Keratinocyte (primary cell): Measurements from ENCODE around the gene IFT43. TPM values are rescaled to one million over a fixed set of nuclear protein-coding genes. Genes with fewer than 3 reads are reported as not detected.

Source experiments
- DNase-seq: peaks from one replicate; pipeline ENCODE4 v3.0.0-alpha.2; 2011; ENCODE audit warnings: low read depth, missing footprints, low spot score
- FAIRE-seq: peaks from 2 replicates; lab custom pipeline; 2011; peaks lifted over from hg19 to GRCh38; lab: Jason Lieb, UNC
- H2AFZ ChIP-seq: 2 replicates; pipeline ENCODE4 v1.6.0; 2012; ENCODE audit warnings: low read length, control low read depth, inconsistent platforms; ENCODE audit not compliant: control insufficient read depth
- H3K27ac ChIP-seq: 2 replicates; pipeline ENCODE4 v1.5.1; 2011; ENCODE audit warnings: low read length; ENCODE audit not compliant: control insufficient read depth, insufficient read depth
- H3K27me3 ChIP-seq: 3 replicates; pipeline ENCODE4 v1.6.0; 2011; ENCODE audit warnings: low read length; ENCODE audit not compliant: control insufficient read depth, insufficient read depth; ENCODE audit errors: extremely low read depth
- H3K36me3 ChIP-seq, 2 experiments: 2 replicates in 1 of 2; 3 replicates in 1 of 2; pipeline ENCODE4 v1.5.1; 2011; ENCODE audit warnings: low read length in 2 of 2, mild to moderate bottlenecking in 1 of 2; ENCODE audit not compliant: control insufficient read depth in 2 of 2, insufficient read depth in 2 of 2; ENCODE audit errors: extremely low read depth in 1 of 2
- H3K4me1 ChIP-seq: 3 replicates; pipeline ENCODE4 v1.5.1; 2011; ENCODE audit warnings: low read length; ENCODE audit not compliant: control insufficient read depth, insufficient read depth; ENCODE audit errors: extremely low read depth
- H3K4me2 ChIP-seq: 3 replicates; pipeline ENCODE4 v1.6.0; 2011; ENCODE audit warnings: low read depth, low read length; ENCODE audit not compliant: control insufficient read depth, insufficient read depth; ENCODE audit errors: extremely low read depth
- H3K4me3 ChIP-seq, 3 experiments: fragments of 200-600 bp in 1 of 3; sonication (generic) in 1 of 3; 2 replicates in 2 of 3; 3 replicates in 1 of 3; pipeline ENCODE4 v1.5.1; 2011 to 2016; ENCODE audit warnings: low read length in 3 of 3, mild to moderate bottlenecking in 3 of 3, control low read depth in 2 of 3, inconsistent platforms in 1 of 3, low read depth in 1 of 3, mixed read lengths in 1 of 3, mixed run types in 1 of 3, moderate library complexity in 1 of 3; ENCODE audit not compliant: control insufficient read depth in 2 of 3, insufficient read depth in 2 of 3; ENCODE audit errors: extremely low read depth in 1 of 3
- H3K79me2 ChIP-seq: 2 replicates; pipeline ENCODE4 v1.6.0; 2012; ENCODE audit warnings: low read length; ENCODE audit not compliant: control insufficient read depth, insufficient read depth
- H3K9ac ChIP-seq: 3 replicates; pipeline ENCODE4 v1.6.0; 2011; ENCODE audit warnings: low read length; ENCODE audit not compliant: control insufficient read depth, insufficient read depth; ENCODE audit errors: extremely low read depth
- H3K9me1 ChIP-seq: 3 replicates; pipeline ENCODE4 v1.6.0; 2011; ENCODE audit warnings: low read length; ENCODE audit not compliant: control insufficient read depth, insufficient read depth; ENCODE audit errors: extremely low read depth
- H3K9me3 ChIP-seq: 2 replicates; pipeline ENCODE4 v1.5.1; 2012; ENCODE audit warnings: low read depth, low read length; ENCODE audit not compliant: control insufficient read depth
- H4K20me1 ChIP-seq: 3 replicates; pipeline ENCODE4 v1.6.0; 2011; ENCODE audit warnings: low read length; ENCODE audit not compliant: control insufficient read depth, insufficient read depth; ENCODE audit errors: extremely low read depth
- CTCF ChIP-seq, 3 experiments: IDR thresholded peaks in 1 of 3; conservative IDR thresholded peaks in 1 of 3; optimal IDR thresholded peaks in 1 of 3; 2 replicates in 2 of 3; 3 replicates in 1 of 3; pipeline versions ENCODE3 to v1.5.1; 2011; ENCODE audit warnings: low read length in 3 of 3, mild to moderate bottlenecking in 3 of 3, moderate library complexity in 2 of 3, control low read depth in 1 of 3, inconsistent platforms in 1 of 3; ENCODE audit not compliant: insufficient read depth in 2 of 3; ENCODE audit errors: extremely low read depth in 1 of 3
- EZH2 ChIP-seq: IDR thresholded peaks from one replicate; pipeline ENCODE4 v1.6.1; 2012; ENCODE audit warnings: inconsistent platforms, mild to moderate bottlenecking, low read length, moderate library complexity
- dilution Hi-C: fragments of 300-500 bp; cut with MboI; formaldehyde crosslinking; loops from one replicate; pipeline ENCODE4 v1.7.0; 2020; ENCODE audit warnings: low sequenced_read_pairs; ENCODE audit not compliant: extremely low pct_ligation_motif_present
- polyA plus RNA-seq, 5 experiments: library from polyadenylated mRNA; depleted of rRNA in 3 of 5; stranded (reverse) in 3 of 5; stranded (forward) in 1 of 5; unstranded in 1 of 5; fragments of >200 nt; gene quantifications; 1 replicate in 1 of 5; 2 replicates in 3 of 5; 3 replicates in 1 of 5; pipeline versions ENCODE4 v1.2.1 to v1.2.3, GENCODE V29; 2011 to 2012; ENCODE audit warnings: missing spikeins in 2 of 5, low read depth in 1 of 5, low replicate concordance in 1 of 5

IFT43 gene
- polyA plus RNA-seq, 1 donor (not counting 4 experiments of a cell fraction or from before 2014, with no cell fraction given): 41.6 TPM

- Histone ChIP-seq H3K4me2 (no peak overlapping the region), H3K4me3 (no peak overlapping the region), H3K36me3 (no peaks in the 10 kb centered on the region), H2AFZ (no peak overlapping the region), H4K20me1 (no peaks in the 10 kb centered on the region), H3K27ac (no peak overlapping the region), H3K9ac (no peak overlapping the region), H3K4me1 (no peaks in the 10 kb centered on the region), H3K9me3 (no peaks in the 10 kb centered on the region), H3K9me1 (no peaks in the 10 kb centered on the region), H3K27me3 (peaks cover 3% of the 10 kb centered on the region), H3K79me2 (no peaks in the 10 kb centered on the region)
- no peak for DNase-seq
- TF ChIP-seq CTCF (optimal IDR thresholded peaks at IDR 0.05 in 1 of 3, IDR thresholded peaks at IDR 0.05 in 1 of 3, conservative IDR thresholded peaks at IDR 0.05 in 1 of 3; ENCODE audit: extremely low read depth in 1 of 3, insufficient read depth in 2 of 3, low read length in 3 of 3): no peak
- no peak for TF ChIP-seq EZH2
- dilution Hi-C loops: no loop called here
- FAIRE-seq: no peak
These were observed 107.5 kb downstream of the IFT43 start for GRCh38 chr14:76093077-76093476.

GRCh38 chr14:76096257-76096656, 110.7 kb downstream of the IFT43 start:
- no peak for TF ChIP-seq CTCF (optimal IDR thresholded peaks at IDR 0.05 in 1 of 3, IDR thresholded peaks at IDR 0.05 in 1 of 3, conservative IDR thresholded peaks at IDR 0.05 in 1 of 3; ENCODE audit: extremely low read depth in 1 of 3, insufficient read depth in 2 of 3, low read length in 3 of 3)
- no peak for TF ChIP-seq EZH2
- FAIRE-seq (no peak), DNase-seq (no peak)
- Histone ChIP-seq H3K9me1 (no peaks in the 10 kb centered on the region), H4K20me1 (no peaks in the 10 kb centered on the region), H3K79me2 (no peaks in the 10 kb centered on the region), H3K27ac (no peak overlapping the region), H3K9ac (no peak overlapping the region), H3K9me3 (no peaks in the 10 kb centered on the region), H3K4me1 (no peaks in the 10 kb centered on the region), H3K36me3 (no peaks in the 10 kb centered on the region), H3K4me3 (no peak overlapping the region), H3K27me3 (peaks cover 21% of the 10 kb centered on the region), H2AFZ (no peak overlapping the region), H3K4me2 (no peak overlapping the region)
- dilution Hi-C loops: no loop called here
